CD8-positive, alpha-beta memory T cell (primary cell): ENCODE results near the gene GSE1. TPM values are rescaled to one million over a fixed set of nuclear protein-coding genes. Genes with fewer than 3 reads are reported as not detected.

Experiments used
- CTCF ChIA-PET: fragments of 350-600 bp; sonication (Branson Sonifier 250); formaldehyde crosslinking; loops from one replicate; lab custom pipeline; 2021; ENCODE audit warnings: antibody characterized with exemption; lab: Charles Lee
- POLR2A ChIA-PET: fragments of 350-600 bp; sonication (Branson Sonifier 250); formaldehyde crosslinking; loops from one replicate; lab custom pipeline; 2021; ENCODE audit warnings: antibody characterized with exemption; lab: Charles Lee
- DNase-seq, 5 donors: peaks; one replicate each; pipeline versions ENCODE4 v3.0.0 to v3.0.0-alpha.2; 2020 to 2022; ENCODE audit warnings: mixed read lengths in 1 of 5
- H3K27ac ChIP-seq: one replicate; pipeline ENCODE4 v1.7.0; 2013; ENCODE audit warnings: low read depth, mild to moderate bottlenecking, low read length, moderate library complexity
- H3K27me3 ChIP-seq: 2 replicates; pipeline ENCODE4 v1.7.0; 2013; ENCODE audit warnings: low read length, mild to moderate bottlenecking; ENCODE audit not compliant: insufficient read depth, poor library complexity, severe bottlenecking
- H3K36me3 ChIP-seq: 2 replicates; pipeline ENCODE4 v1.7.0; 2013; ENCODE audit warnings: mild to moderate bottlenecking, low read length, moderate library complexity; ENCODE audit not compliant: insufficient read depth
- H3K4me1 ChIP-seq: 2 replicates; pipeline ENCODE4 v1.7.0; 2013; ENCODE audit warnings: mild to moderate bottlenecking, low read length, moderate library complexity; ENCODE audit not compliant: insufficient read depth
- H3K4me3 ChIP-seq: 2 replicates; pipeline ENCODE4 v1.7.0; 2013; ENCODE audit warnings: mild to moderate bottlenecking, low read length
- H3K9me3 ChIP-seq: 2 replicates; pipeline ENCODE4 v1.7.0; 2013; ENCODE audit warnings: mild to moderate bottlenecking, low read length
- H3K27ac Mint-ChIP-seq, 8 donors: one replicate each; pipeline ENCODE4 v1.8.0; 2020 to 2021; ENCODE audit warnings: mixed read lengths in 8 of 8, mild to moderate bottlenecking in 6 of 8, inconsistent platforms in 3 of 8, moderate library complexity in 3 of 8
- H3K27me3 Mint-ChIP-seq, 2 donors: one replicate each; pipeline ENCODE4 v1.8.0; 2020 to 2021; ENCODE audit warnings: mixed read lengths in 2 of 2, mild to moderate bottlenecking in 1 of 2, moderate library complexity in 1 of 2
- H3K36me3 Mint-ChIP-seq, 3 donors: one replicate each; pipeline ENCODE4 v1.8.0; 2020 to 2021; ENCODE audit warnings: mixed read lengths in 3 of 3, inconsistent platforms in 1 of 3, mild to moderate bottlenecking in 1 of 3
- H3K4me1 Mint-ChIP-seq, 3 donors: one replicate each; pipeline ENCODE4 v1.8.0; 2020 to 2021; ENCODE audit warnings: mixed read lengths in 3 of 3, inconsistent platforms in 1 of 3, mild to moderate bottlenecking in 1 of 3
- H3K4me3 Mint-ChIP-seq, 7 donors: one replicate each; pipeline ENCODE4 v1.8.0; 2020 to 2021; ENCODE audit warnings: mixed read lengths in 7 of 7, mild to moderate bottlenecking in 6 of 7, moderate library complexity in 4 of 7, inconsistent platforms in 2 of 7
- H3K9me3 Mint-ChIP-seq, 5 donors: one replicate each; pipeline ENCODE4 v1.8.0; 2020 to 2022; ENCODE audit warnings: mixed read lengths in 5 of 5, mild to moderate bottlenecking in 3 of 5, moderate library complexity in 2 of 5, inconsistent platforms in 1 of 5
- polyA plus RNA-seq: library from polyadenylated mRNA; unstranded; fragments of 300-500 nt; fragmentation: Illumina TruSeq; gene quantifications from one replicate; pipeline ENCODE4 v1.2.3, GENCODE V29; 2021
- total RNA-seq, 2 experiments: library from RNA; stranded (reverse); gene quantifications; one replicate each; pipeline ENCODE4 v1.2.3, GENCODE V29; 2021

GSE1 gene
- total and polyA plus RNA-seq, 3 experiments from 2014 or later, result 5.5 to 28.5 (median 27.8) TPM

- H3K9me3 ChIP-seq, result no peaks in the 10 kb centered on the region
- peaks cover 0 to 3% (median 0%) of the 10 kb centered on the region in 5 donors for H3K9me3 Mint-ChIP-seq
- no peaks in the 10 kb centered on the region for H3K36me3 ChIP-seq
- no peaks in the 10 kb centered on the region for H3K27me3 ChIP-seq
- peak overlapping the region; percentile 42 to 95 (median 83) for H3K27ac Mint-ChIP-seq
- no peaks in the 10 kb centered on the region for H3K36me3 Mint-ChIP-seq
- peak; percentile 84 to 92 (median 85) for DNase-seq
- peaks cover 33 to 56% (median 40%) of the 10 kb centered on the region in 3 donors for H3K4me1 Mint-ChIP-seq
- POLR2A ChIA-PET, result interaction anchor here (0.8 to 1.7 kb wide), 4 partner anchors 53 to 162 kb away, joined by 3 to 9 read pairs (median 4); no protein-coding TSS in a partner anchor
- no peaks in the 10 kb centered on the region for H3K27me3 Mint-ChIP-seq
- CTCF ChIA-PET, result interaction anchor here (0.7 to 10.5 kb wide), 31 partner anchors 10 to 244 kb away, joined by 3 to 205 read pairs (median 4); no protein-coding TSS in a partner anchor
- peak overlapping the region; percentile 51 for H3K4me3 ChIP-seq
- no peak overlapping the region for H3K27ac ChIP-seq
- peak overlapping the region; percentile 83 to 93 (median 87) for H3K4me3 Mint-ChIP-seq
- H3K4me1 ChIP-seq, result peaks cover 41% of the 10 kb centered on the region
These were observed 2.5 kb upstream of the GSE1 start for GRCh38 chr16:85610446-85611193.

DNA sequence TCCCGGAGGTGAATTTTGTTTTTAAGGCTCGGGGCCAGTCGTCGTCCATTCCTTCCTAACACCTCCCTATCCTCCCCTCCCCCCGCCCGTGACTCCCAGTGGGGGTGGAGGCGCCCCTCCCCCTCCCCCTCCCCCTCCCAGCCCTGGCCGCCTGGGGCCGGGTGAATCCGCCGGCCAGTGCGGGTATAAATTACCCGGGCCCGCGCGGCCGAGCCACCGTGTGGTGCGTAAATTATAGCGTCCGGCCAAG is 2.0 kb upstream of the GSE1 start:
- Mint-ChIP-seq H3K9me3 (peaks cover 0 to 3% (median 0%) of the 10 kb centered on the region in 5 donors), H3K4me1 (peaks cover 33 to 56% (median 40%) of the 10 kb centered on the region in 3 donors), H3K27me3 (no peaks in the 10 kb centered on the region), H3K4me3 (peak overlapping the region; percentile 83 to 93 (median 87)), H3K27ac (peak overlapping the region in 5 of 8 donors; percentile 81 to 95 (median 90)), H3K36me3 (no peaks in the 10 kb centered on the region)
- POLR2A ChIA-PET, result interaction anchor here (1.7 kb wide), 1 partner anchor 56 kb away, joined by 9 read pairs; no protein-coding TSS in a partner anchor
- no peaks in the 10 kb centered on the region for H3K27me3 ChIP-seq
- CTCF ChIA-PET, result interaction anchor here (0.7 to 10.5 kb wide), 26 partner anchors 11 to 244 kb away, joined by 3 to 205 read pairs (median 6); no protein-coding TSS in a partner anchor
- DNase-seq, result no peak
- peaks cover 46% of the 10 kb centered on the region for H3K4me1 ChIP-seq
- no peaks in the 10 kb centered on the region for H3K36me3 ChIP-seq
- H3K27ac ChIP-seq, result no peak overlapping the region
- no peaks in the 10 kb centered on the region for H3K9me3 ChIP-seq
- peak overlapping the region; percentile 51 for H3K4me3 ChIP-seq

DNA sequence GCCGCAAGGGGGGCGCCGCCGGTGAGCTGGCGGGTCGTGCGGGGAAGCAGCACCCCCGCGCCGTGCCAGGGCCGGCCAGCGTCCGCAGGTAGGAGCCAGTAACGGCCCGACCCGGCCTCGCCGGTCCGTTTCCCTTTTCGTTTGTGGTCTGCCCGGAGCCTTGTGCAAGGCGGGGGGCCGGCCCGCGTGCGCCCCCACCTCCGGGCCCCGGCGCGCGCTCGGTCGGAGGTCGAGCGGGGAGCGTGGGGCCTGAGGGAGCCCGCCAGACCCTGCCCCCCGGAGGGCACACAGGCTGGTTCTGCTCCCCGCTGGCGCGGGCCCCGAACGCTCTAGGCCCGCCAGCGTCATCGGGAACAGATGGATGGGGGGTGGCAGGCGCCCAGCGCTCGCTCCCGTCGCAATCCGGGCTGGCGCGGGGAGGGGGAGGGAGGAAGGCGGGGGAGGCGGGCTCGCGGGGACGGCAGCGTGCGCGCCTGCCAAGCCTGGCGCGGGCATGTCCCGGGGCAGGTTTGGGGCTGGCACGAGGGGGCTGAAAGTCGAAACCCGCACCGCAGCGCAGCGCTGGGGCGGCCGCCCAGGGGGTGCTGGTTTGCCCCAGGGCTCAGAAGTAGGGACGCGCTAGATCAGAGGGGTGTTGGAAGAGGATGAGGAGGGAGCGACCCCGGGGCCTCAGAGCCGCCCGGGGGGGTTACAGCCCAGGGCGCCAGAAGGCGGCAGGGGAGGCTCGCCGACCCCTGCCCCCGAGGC is 1.5 kb upstream of the GSE1 start:
- H3K9me3 ChIP-seq, result no peaks in the 10 kb centered on the region
- H3K4me3 ChIP-seq, result no peak overlapping the region
- H3K4me1 ChIP-seq, result peaks cover 51% of the 10 kb centered on the region
- Mint-ChIP-seq H3K4me3 (peak overlapping the region in 6 of 7 donors; percentile 28 to 84 (median 61)), H3K9me3 (peaks cover 0 to 3% (median 0%) of the 10 kb centered on the region in 5 donors), H3K4me1 (peaks cover 34 to 60% (median 41%) of the 10 kb centered on the region in 3 donors), H3K27me3 (no peaks in the 10 kb centered on the region), H3K36me3 (no peaks in the 10 kb centered on the region), H3K27ac (peak overlapping the region in 1 of 8 donors; percentile 85)
- ChIA-PET POLR2A (interaction anchor here (0.7 to 5.1 kb wide), 3 partner anchors 57 to 196 kb away, joined by 5 to 32 read pairs (median 9); no protein-coding TSS in a partner anchor), CTCF (interaction anchor here (0.7 to 10.5 kb wide), 12 partner anchors 15 to 218 kb away, joined by 3 to 205 read pairs (median 6); no protein-coding TSS in a partner anchor)
- H3K27ac ChIP-seq, result peak overlapping the region; percentile 24
- DNase-seq, result peak; percentile 37 to 65 (median 51)
- no peaks in the 10 kb centered on the region for H3K36me3 ChIP-seq
- H3K27me3 ChIP-seq, result no peaks in the 10 kb centered on the region

GRCh38 chr16:85612191-85612800 is 826 bp upstream of the GSE1 start:
- Mint-ChIP-seq H3K4me3 (peak overlapping the region; percentile 72 to 90 (median 78)), H3K4me1 (peaks cover 40 to 64% (median 47%) of the 10 kb centered on the region in 3 donors), H3K27ac (peak overlapping the region in 5 of 8 donors; percentile 53 to 92 (median 82)), H3K9me3 (peaks cover 0 to 3% (median 0%) of the 10 kb centered on the region in 5 donors), H3K27me3 (no peaks in the 10 kb centered on the region), H3K36me3 (no peaks in the 10 kb centered on the region)
- Histone ChIP-seq H3K9me3 (no peaks in the 10 kb centered on the region), H3K4me3 (peak overlapping the region; percentile 41), H3K27me3 (no peaks in the 10 kb centered on the region), H3K4me1 (peaks cover 55% of the 10 kb centered on the region), H3K27ac (peak overlapping the region; percentile 65), H3K36me3 (no peaks in the 10 kb centered on the region)
- CTCF ChIA-PET, result interaction anchor here (1.0 to 10.5 kb wide), 7 partner anchors 14 to 193 kb away, joined by 3 to 205 read pairs (median 4); no protein-coding TSS in a partner anchor
- peak in 4 of 5 donors; percentile 17 to 60 (median 29) for DNase-seq
- POLR2A ChIA-PET, result interaction anchor here (0.7 to 5.1 kb wide), 4 partner anchors 55 to 1771 kb away, joined by 3 to 32 read pairs (median 4); partner anchors contain the start of gene FBXO31

- H3K4me3 Mint-ChIP-seq, result peak overlapping the region; percentile 75 to 94 (median 80)
- peak overlapping the region; percentile 69 for H3K27ac ChIP-seq
These were observed 649 bp downstream of the GSE1 start for GRCh38 chr16:85613604-85614337.

DNA sequence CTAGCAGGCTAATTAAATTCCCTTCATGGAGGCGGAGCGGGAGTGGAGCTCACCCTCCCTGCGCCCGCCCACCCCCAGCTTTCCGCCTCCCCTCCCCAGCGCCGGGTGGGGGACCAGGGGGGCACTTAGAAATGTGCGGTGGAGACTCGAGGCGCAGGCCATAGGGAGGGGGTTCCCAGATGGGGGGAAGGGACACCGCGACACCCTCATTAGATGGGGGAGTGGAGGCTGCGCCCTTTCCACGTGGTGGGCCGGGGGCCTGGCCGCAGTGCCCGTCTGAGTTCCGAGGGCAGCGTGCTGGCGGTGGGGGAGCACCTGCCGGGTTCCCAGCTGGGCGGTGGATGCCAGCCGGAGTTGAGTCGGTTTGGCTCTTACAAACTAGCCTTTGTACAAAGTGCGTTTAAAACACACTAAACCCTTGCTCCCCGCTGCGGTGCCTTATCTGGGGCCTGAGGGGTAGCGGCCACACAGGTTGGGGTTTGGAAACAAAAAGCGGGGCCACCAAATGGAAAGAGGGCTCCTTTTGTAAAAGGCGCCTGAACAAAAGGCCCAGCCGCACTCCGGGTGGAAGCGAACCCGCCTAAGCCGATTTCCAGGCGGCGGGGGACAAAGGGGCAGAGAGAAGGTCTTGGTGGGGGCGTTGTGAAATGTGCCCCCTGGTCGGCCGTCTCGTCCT is 1.4 kb downstream of the GSE1 start:
- H3K4me1 Mint-ChIP-seq, result peaks cover 39 to 67% (median 53%) of the 10 kb centered on the region in 3 donors
- Histone ChIP-seq H3K4me3 (peak overlapping the region; percentile 55), H3K27me3 (no peaks in the 10 kb centered on the region), H3K27ac (peak overlapping the region; percentile 69), H3K9me3 (no peaks in the 10 kb centered on the region), H3K36me3 (no peaks in the 10 kb centered on the region), H3K4me1 (peaks cover 49% of the 10 kb centered on the region)
- POLR2A ChIA-PET, result interaction anchor here (2.4 to 5.1 kb wide), 2 partner anchors 57 to 60 kb away, joined by 11 to 32 read pairs; no protein-coding TSS in a partner anchor
- no peaks in the 10 kb centered on the region for H3K27me3 Mint-ChIP-seq
- peaks cover 0 to 3% (median 0%) of the 10 kb centered on the region in 5 donors for H3K9me3 Mint-ChIP-seq
- CTCF ChIA-PET, result interaction anchor here (1.0 to 10.5 kb wide), 6 partner anchors 9 to 195 kb away, joined by 3 to 205 read pairs (median 14); no protein-coding TSS in a partner anchor
- peak overlapping the region; percentile 76 to 94 (median 82) for H3K4me3 Mint-ChIP-seq
- peaks cover 0 to 12% (median 0%) of the 10 kb centered on the region in 3 donors for H3K36me3 Mint-ChIP-seq
- DNase-seq, result peak in 2 of 5 donors; percentile 33 to 64
- H3K27ac Mint-ChIP-seq, result peak overlapping the region in 7 of 8 donors; percentile 34 to 89 (median 75)

More at GRCh38 chr16:85613604-85614337, 649 bp downstream of the GSE1 start:
- H3K4me3 ChIP-seq, result peak overlapping the region; percentile 41
- DNase-seq, result peak in 2 of 5 donors; percentile 10 to 18
- H3K9me3 ChIP-seq, result no peaks in the 10 kb centered on the region
- H3K27me3 Mint-ChIP-seq, result no peaks in the 10 kb centered on the region
- ChIA-PET POLR2A (interaction anchor here (0.6 to 5.1 kb wide), 5 partner anchors 8 to 1770 kb away, joined by 3 to 32 read pairs (median 3); partner anchors contain the start of gene FBXO31), CTCF (interaction anchor here (0.9 to 10.5 kb wide), 8 partner anchors 46 to 194 kb away, joined by 3 to 205 read pairs (median 11); no protein-coding TSS in a partner anchor)
- peaks cover 49% of the 10 kb centered on the region for H3K4me1 ChIP-seq
- H3K9me3 Mint-ChIP-seq, result peaks cover 0 to 3% (median 0%) of the 10 kb centered on the region in 5 donors
- H3K36me3 ChIP-seq, result no peaks in the 10 kb centered on the region
- H3K4me1 Mint-ChIP-seq, result peaks cover 45 to 67% (median 54%) of the 10 kb centered on the region in 3 donors
- H3K27me3 ChIP-seq, result no peaks in the 10 kb centered on the region
- peaks cover 0 to 10% (median 0%) of the 10 kb centered on the region in 3 donors for H3K36me3 Mint-ChIP-seq
- peak overlapping the region in 1 of 8 donors; percentile 43 for H3K27ac Mint-ChIP-seq
